Fibroblast of villous mesenchyme (primary cell): ENCODE results near the gene TEAD1. TPM values are rescaled to one million over a fixed set of nuclear protein-coding genes. Genes with fewer than 3 reads are reported as not detected.
"Not testable (repeated sequence)": the region's sequence is repeated elsewhere in the genome, so short reads cannot be mapped to it uniquely, and the experiment has no call there.

ENCODE experiments used
- DNase-seq: peaks from one replicate; pipeline ENCODE4 v3.0.0-alpha.2; 2010; ENCODE audit warnings: low read depth
- H3K4me3 ChIP-seq: 2 replicates; pipeline ENCODE4 v1.5.1; 2011; ENCODE audit warnings: low read depth, mild to moderate bottlenecking, low read length
- total RNA-seq: library from RNA; depleted of rRNA; stranded (reverse); fragments of >200 nt; gene quantifications from 2 replicates; pipeline ENCODE4 v1.2.3, GENCODE V29; 2012
- TF ChIP-seq, protein P1 (sequence below): IDR thresholded peaks from 2 replicates; pipeline ENCODE4 v1.5.1; 2012; ENCODE audit warnings: low read depth, mild to moderate bottlenecking, low read length; ENCODE audit not compliant: insufficient read depth

The TEAD1 gene
- total RNA-seq, 1 donor: 244 TPM

- peak; percentile 62 for DNase-seq
- H3K4me3 ChIP-seq: no peak overlapping the region
- TF ChIP-seq, protein P1, sequence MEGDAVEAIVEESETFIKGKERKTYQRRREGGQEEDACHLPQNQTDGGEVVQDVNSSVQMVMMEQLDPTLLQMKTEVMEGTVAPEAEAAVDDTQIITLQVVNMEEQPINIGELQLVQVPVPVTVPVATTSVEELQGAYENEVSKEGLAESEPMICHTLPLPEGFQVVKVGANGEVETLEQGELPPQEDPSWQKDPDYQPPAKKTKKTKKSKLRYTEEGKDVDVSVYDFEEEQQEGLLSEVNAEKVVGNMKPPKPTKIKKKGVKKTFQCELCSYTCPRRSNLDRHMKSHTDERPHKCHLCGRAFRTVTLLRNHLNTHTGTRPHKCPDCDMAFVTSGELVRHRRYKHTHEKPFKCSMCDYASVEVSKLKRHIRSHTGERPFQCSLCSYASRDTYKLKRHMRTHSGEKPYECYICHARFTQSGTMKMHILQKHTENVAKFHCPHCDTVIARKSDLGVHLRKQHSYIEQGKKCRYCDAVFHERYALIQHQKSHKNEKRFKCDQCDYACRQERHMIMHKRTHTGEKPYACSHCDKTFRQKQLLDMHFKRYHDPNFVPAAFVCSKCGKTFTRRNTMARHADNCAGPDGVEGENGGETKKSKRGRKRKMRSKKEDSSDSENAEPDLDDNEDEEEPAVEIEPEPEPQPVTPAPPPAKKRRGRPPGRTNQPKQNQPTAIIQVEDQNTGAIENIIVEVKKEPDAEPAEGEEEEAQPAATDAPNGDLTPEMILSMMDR: peak; percentile 44
These were observed 194.3 kb downstream of the TEAD1 start for GRCh38 chr11:12868315-12869073.

DNA sequence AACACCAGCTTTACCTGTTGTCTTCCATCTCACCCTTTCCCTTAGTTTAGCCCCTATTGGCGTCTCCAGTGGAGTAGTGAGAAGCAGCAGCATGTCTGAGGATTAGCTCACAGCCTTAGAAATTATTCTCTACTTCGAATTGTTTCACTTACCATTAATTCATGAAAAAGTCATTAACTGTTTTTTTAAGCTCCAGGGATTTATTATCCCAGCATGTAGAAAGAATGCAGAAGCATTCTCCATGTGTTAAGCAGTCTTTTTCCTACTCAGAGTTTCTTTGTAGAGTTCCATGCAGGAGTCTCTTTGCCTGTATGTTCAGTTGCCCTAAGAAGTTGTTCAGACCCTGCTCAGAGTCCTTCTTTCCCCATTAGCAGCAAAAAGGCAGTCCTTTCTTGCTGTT is 197.0 kb downstream of the TEAD1 start:
- peak; percentile 41 for DNase-seq
- H3K4me3 ChIP-seq: no peak overlapping the region
- TF ChIP-seq, protein P1: no peak

- TF ChIP-seq, protein P1: no peak
- no peak overlapping the region for H3K4me3 ChIP-seq
- DNase-seq: peak; percentile 73
These were observed 197.6 kb downstream of the TEAD1 start for GRCh38 chr11:12871788-12872321.

- TF ChIP-seq, protein P1: no peak
- H3K4me3 ChIP-seq: no peak overlapping the region
- no peak for DNase-seq
These were observed 202.1 kb downstream of the TEAD1 start for GRCh38 chr11:12876340-12876739.

DNA sequence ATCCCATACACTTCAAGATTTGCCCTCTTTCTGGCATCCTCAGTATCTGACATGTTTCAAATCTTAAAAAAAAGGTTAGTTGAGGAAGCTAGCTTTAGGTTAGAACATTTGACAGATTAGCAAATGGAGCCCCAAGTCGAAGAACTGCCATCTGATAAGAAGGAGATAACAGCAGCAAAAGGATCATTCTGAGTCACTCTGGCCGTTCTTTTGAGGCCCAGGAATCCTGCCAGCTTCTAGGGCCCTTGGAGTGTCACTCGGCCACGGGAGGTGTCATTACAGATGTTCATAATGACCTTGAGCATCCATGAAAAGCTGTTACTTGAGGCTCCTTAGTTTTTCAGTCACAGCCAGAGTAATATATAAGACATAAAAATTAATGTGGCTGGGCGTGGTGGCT is 202.8 kb downstream of the TEAD1 start:
- no peak overlapping the region for H3K4me3 ChIP-seq
- TF ChIP-seq, protein P1: no peak
- no peak for DNase-seq

GRCh38 chr11:12877508-12877907 is 203.3 kb downstream of the TEAD1 start:
- not testable (repeated sequence) for H3K4me3 ChIP-seq, DNase-seq

GRCh38 chr11:12880327-12880726 is 206.1 kb downstream of the TEAD1 start:
- TF ChIP-seq, protein P1: no peak
- DNase-seq: no peak
- H3K4me3 ChIP-seq: no peak overlapping the region
